ENCODE measurements around the gene KIF3A. TPM values are rescaled to one million over a fixed set of nuclear protein-coding genes. Genes with fewer than 3 reads are reported as not detected.

KIF3A gene
- total RNA-seq, 2 experiments from 2014 or later, result 14.0 to 15.7 TPM

DNA sequence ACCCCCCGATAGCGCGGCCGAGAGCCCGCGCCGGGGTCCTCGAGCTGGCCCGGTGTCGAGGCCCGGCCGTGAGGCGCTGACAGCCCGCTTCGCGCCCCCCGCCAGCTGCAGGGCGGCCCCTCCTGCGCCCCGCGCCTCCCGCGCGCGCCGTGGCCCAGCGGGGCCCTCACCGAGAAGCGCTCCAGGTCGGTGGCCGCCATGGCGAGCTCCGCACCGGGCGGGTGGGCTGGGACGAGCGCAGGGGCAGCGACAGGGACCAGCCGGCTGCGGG lies 39.5 kb upstream of the KIF3A start:
- H3K4me3 Mint-ChIP-seq, result no peak overlapping the region
- peaks cover 35% of the 10 kb centered on the region for H3K27me3 Mint-ChIP-seq (ENCODE audit: low read depth)
- DNase-seq (no peak), ATAC-seq (no peak)
- POLR2A ChIA-PET, result interaction anchor here (1.5 to 1.8 kb wide), 2 partner anchors 29 to 39 kb away, joined by 3 to 5 read pairs; partner anchors contain the start of genes CCNI2 and KIF3A
- H3K36me3 Mint-ChIP-seq (ENCODE audit: low read depth), result no peaks in the 10 kb centered on the region
- peaks cover 39% of the 10 kb centered on the region for H3K4me1 Mint-ChIP-seq (ENCODE audit: low read depth)
- CTCF ChIA-PET, result interaction anchor here (1.1 to 2.0 kb wide), 3 partner anchors 8 to 51 kb away, joined by 4 to 5 read pairs (median 5); no protein-coding TSS in a partner anchor
- H3K9me3 Mint-ChIP-seq (ENCODE audit: insufficient read depth), result no peaks in the 10 kb centered on the region
- H3K27ac Mint-ChIP-seq, result no peak overlapping the region

DNA sequence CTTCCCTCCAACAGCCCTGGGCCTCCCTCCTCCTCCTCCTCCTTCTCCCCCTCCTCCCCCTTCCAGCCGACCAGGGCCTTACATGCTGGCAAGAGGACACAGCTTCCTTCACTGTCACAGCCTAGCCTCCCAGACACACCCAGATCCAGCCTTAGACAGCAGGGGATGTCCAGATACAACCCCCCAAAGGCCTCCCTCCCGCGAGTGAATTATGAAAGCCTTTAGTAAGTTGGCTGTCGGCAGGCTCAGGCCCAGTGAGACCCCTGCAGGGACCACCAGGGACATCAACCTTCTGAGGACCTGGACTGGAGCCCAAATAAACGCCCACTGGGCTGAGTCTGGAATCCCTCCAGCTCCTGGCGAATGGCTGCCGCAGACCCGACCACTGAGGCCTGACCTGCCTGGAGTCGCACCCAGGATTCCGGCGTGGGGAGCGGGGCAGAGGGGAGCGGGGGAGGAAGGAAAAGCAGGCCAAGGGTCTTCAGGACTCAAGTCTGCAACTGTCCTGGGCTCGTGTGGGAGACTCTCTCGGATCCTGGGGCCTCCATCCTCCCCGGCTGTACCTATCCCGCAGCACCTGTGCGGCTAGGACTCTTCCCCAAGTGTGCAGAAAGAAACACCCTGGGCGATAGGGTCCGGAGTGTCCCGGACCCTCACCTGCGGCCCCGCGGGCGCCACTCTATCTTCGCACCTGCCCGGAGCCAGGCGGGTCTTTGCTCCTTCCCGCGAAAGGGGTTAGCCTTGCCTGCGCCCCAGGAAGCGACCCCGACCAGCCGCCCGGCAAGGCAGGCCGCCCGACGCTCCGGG lies 39.0 kb upstream of the KIF3A start:
- no peak overlapping the region for H3K27ac Mint-ChIP-seq
- ATAC-seq (peak; percentile 28), DNase-seq (no peak)
- no peaks in the 10 kb centered on the region for H3K9me3 Mint-ChIP-seq (ENCODE audit: insufficient read depth)
- peaks cover 34% of the 10 kb centered on the region for H3K4me1 Mint-ChIP-seq (ENCODE audit: low read depth)
- H3K4me3 Mint-ChIP-seq, result peak overlapping the region; percentile 58
- peaks cover 30% of the 10 kb centered on the region for H3K27me3 Mint-ChIP-seq (ENCODE audit: low read depth)
- CTCF ChIA-PET, result interaction anchor here (0.8 to 2.8 kb wide), 4 partner anchors 9 to 42 kb away, joined by 3 to 9 read pairs (median 4); partner anchors contain the start of gene CCNI2
- H3K36me3 Mint-ChIP-seq (ENCODE audit: low read depth), result no peaks in the 10 kb centered on the region
- POLR2A ChIA-PET, result interaction anchor here (0.7 to 1.8 kb wide), 2 partner anchors 29 to 89 kb away, joined by 3 to 5 read pairs; partner anchors contain the start of gene CCNI2

DNA sequence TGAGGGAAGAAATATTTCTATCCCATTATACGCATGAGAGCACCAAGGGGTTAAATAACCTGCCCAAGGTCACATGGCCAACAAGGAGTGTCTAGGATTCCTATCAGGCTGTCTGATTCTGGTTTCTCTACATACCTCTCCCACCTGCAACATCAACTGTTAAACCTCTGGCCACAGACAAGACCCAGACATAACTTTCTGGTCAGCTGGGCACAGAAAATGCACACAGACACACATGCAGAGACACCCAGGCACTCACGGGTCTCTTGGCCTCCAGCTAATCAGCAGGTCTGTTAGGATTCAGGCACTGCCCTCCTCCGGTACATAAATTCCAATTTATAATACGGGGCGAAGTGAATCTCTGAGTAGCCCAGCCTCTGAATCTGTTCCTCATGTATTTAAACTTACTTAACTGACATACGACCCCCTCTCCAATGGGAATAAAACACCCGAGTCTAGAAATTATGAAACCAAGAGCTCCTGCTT lies 38.2 kb upstream of the KIF3A start:
- POLR2A ChIA-PET, result interaction anchor here (0.7 to 1.8 kb wide), 2 partner anchors 28 to 88 kb away, joined by 3 to 5 read pairs; partner anchors contain the start of gene CCNI2
- no peaks in the 10 kb centered on the region for H3K9me3 Mint-ChIP-seq (ENCODE audit: insufficient read depth)
- H3K27ac Mint-ChIP-seq, result no peak overlapping the region
- DNase-seq (no peak), ATAC-seq (no peak)
- peaks cover 27% of the 10 kb centered on the region for H3K27me3 Mint-ChIP-seq (ENCODE audit: low read depth)
- no peaks in the 10 kb centered on the region for H3K36me3 Mint-ChIP-seq (ENCODE audit: low read depth)
- H3K4me3 Mint-ChIP-seq, result peak overlapping the region; percentile 6
- CTCF ChIA-PET, result interaction anchor here (0.8 to 2.8 kb wide), 4 partner anchors 10 to 43 kb away, joined by 3 to 9 read pairs (median 4); partner anchors contain the start of gene CCNI2
- peaks cover 27% of the 10 kb centered on the region for H3K4me1 Mint-ChIP-seq (ENCODE audit: low read depth)

DNA sequence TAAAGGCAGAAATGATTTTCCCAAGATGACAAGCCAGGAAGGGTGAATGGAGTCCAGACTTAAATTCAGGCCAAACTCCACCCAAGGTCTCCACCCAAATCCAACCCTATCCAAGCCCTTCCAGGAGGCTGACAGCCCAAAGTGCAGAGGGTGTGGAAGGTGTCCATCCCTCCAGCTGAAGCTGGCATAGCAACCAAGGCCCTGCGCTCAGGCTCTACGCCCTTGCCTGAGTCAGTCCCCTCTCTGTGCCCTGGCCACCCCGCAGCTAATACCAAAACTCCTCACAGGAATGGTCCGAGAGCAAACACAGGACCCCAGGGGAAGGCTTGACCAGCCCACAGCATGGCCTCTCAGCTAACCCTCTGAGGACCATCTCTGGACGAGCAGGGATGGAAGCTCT lies 37.5 kb upstream of the KIF3A start:
- Mint-ChIP-seq H3K4me3 (no peak overlapping the region), H3K36me3 (ENCODE audit: low read depth) (no peaks in the 10 kb centered on the region), H3K9me3 (ENCODE audit: insufficient read depth) (no peaks in the 10 kb centered on the region), H3K27ac (no peak overlapping the region), H3K27me3 (ENCODE audit: low read depth) (peaks cover 26% of the 10 kb centered on the region), H3K4me1 (ENCODE audit: low read depth) (peaks cover 23% of the 10 kb centered on the region)
- DNase-seq (no peak), ATAC-seq (no peak)
- ChIA-PET CTCF (interaction anchor here (1.2 to 2.8 kb wide), 3 partner anchors 10 to 44 kb away, joined by 4 to 9 read pairs (median 4); partner anchors contain the start of gene CCNI2), POLR2A (no interaction called here)

DNA sequence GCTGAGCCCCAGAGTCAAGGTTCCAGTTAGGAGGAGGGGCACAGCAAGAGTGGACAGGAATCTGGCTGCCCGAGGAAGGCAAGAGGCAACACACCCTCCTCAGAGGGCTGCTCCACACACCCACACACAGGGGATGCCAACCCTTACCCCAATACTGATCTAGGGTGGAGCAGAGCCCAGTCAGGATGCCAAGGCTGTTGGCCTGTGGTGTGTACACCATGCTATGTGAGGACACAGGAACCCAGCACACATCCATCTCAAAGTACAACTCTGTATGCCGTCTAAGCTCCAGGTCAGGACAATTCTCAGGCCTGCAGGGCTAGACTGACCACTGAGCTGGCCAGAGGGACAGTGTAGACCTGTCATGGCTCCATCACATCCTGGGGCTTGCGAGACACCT lies 37.1 kb upstream of the KIF3A start:
- no peaks in the 10 kb centered on the region for H3K9me3 Mint-ChIP-seq (ENCODE audit: insufficient read depth)
- H3K4me1 Mint-ChIP-seq (ENCODE audit: low read depth), result peaks cover 19% of the 10 kb centered on the region
- H3K27me3 Mint-ChIP-seq (ENCODE audit: low read depth), result peaks cover 23% of the 10 kb centered on the region
- H3K36me3 Mint-ChIP-seq (ENCODE audit: low read depth), result no peaks in the 10 kb centered on the region
- ATAC-seq (no peak), DNase-seq (no peak)
- H3K4me3 Mint-ChIP-seq, result no peak overlapping the region
- ChIA-PET POLR2A (no interaction called here), CTCF (interaction anchor here (2.8 kb wide), 1 partner anchor 44 kb away, joined by 9 read pairs; no protein-coding TSS in a partner anchor)
- no peak overlapping the region for H3K27ac Mint-ChIP-seq

DNA sequence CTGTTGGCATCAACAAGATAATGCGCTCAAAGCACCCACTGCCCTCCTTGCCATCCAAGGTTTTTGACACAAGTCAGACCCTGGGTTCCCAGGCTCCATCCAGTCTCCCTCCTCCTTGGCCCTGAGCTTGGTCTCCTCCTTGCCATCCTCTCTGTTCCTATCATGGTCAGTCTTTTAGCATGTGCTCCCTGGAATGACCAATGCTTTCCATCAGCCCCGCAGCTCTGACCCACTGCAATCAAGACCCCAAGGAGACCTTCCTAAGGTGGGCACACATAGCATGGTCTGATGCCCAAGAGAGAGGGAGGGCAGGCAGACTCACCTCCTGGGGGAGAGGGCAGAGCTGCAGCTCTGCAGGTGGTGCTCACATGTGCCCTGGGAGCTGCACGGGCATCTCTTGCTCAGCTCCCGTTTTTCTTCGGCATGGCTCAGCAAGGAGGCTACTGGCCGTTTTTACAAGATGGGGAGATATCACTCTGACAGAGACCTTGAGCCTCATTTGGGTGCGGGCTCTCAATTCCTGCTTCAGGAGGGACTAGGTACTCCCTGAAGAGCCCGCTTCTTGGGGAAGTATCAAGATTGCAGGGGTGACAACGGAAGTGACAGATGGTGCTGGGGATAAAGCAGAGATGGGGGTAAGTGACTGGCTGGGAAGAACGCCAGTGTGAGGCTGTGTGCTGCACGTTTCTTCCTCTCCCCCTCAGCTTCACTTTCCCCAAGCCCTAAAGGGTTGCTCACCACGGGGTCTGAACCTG lies 36.4 kb upstream of the KIF3A start:
- peaks cover 15% of the 10 kb centered on the region for H3K4me1 Mint-ChIP-seq (ENCODE audit: low read depth)
- ChIA-PET CTCF (interaction anchor here (1.1 to 2.8 kb wide), 2 partner anchors 45 to 48 kb away, joined by 3 to 9 read pairs; no protein-coding TSS in a partner anchor), POLR2A (interaction anchor here (1.4 kb wide), 1 partner anchor 26 kb away, joined by 3 read pairs; the partner anchor contains the start of gene CCNI2)

DNA sequence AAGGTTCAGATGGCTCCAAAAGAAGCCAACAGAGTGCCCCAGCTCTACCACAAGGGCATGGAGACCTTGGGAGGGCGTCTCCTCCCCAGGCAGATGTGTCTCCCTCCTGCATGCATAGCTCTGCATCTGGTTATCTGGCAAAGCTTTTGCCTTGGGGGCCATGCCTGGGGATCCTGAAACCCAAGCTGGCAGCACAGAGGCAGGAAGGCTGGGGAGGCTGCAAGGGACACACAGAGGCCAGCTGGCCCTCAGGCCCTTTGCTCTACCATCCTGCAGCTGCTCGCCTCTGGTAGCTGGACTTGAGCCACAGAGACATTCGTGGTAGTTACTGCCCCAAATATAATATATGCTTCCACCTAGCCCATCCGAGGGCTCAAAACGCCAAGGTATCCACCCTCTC lies 35.8 kb upstream of the KIF3A start:
- H3K4me3 Mint-ChIP-seq, result no peak overlapping the region
- H3K4me1 Mint-ChIP-seq (ENCODE audit: low read depth), result peaks cover 11% of the 10 kb centered on the region
- no peak overlapping the region for H3K27ac Mint-ChIP-seq
- H3K9me3 Mint-ChIP-seq (ENCODE audit: insufficient read depth), result no peaks in the 10 kb centered on the region
- DNase-seq, result no peak
- H3K36me3 Mint-ChIP-seq (ENCODE audit: low read depth), result no peaks in the 10 kb centered on the region
- peaks cover 17% of the 10 kb centered on the region for H3K27me3 Mint-ChIP-seq (ENCODE audit: low read depth)
- ChIA-PET POLR2A (interaction anchor here (1.4 kb wide), 1 partner anchor 26 kb away, joined by 3 read pairs; the partner anchor contains the start of gene CCNI2), CTCF (interaction anchor here (1.1 kb wide), 1 partner anchor 49 kb away, joined by 3 read pairs; no protein-coding TSS in a partner anchor)
- ATAC-seq, result no peak

More for the DNA sequence above, 36.4 kb upstream of the KIF3A start:
- Mint-ChIP-seq H3K27ac (no peak overlapping the region), H3K36me3 (ENCODE audit: low read depth) (no peaks in the 10 kb centered on the region), H3K27me3 (ENCODE audit: low read depth) (peaks cover 23% of the 10 kb centered on the region), H3K9me3 (ENCODE audit: insufficient read depth) (no peaks in the 10 kb centered on the region), H3K4me3 (no peak overlapping the region)
- ATAC-seq, result no peak
- no peak for DNase-seq

DNA sequence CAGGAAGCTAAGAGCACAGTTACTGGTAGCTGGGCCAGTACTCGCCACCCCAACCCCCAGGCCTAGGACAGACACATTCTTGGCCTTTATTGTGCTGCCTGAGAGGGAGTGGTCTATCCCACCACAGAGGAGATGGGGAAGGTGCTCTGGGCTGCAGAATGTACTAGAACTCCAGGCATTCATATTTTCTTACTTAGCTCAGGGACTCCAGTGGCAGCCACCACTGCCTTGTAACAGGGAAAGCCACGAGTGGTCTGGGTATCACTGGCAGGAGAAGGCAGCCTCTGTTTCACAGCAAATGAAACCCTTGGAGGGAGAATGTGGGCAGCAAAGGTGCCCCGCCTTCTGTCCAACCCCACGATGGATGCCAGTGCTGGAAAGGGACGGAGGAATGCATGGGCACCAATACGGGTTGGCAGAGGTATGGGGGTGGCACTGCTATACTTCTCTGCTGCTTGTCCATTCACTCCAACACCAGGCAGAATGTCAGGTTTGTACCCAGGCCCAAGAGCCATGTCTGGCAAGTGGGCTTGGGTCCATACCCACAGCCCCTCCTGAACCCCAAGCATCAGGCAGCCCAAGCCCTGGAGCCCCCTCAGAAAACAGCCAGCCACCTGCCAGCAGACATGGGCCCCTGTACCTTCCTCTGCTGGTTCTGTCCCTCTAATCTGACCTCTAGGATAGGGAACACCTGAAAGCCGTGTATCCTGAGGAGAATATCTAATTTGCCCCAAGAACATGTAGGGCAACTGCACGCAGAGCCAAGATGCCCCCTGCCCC lies 35.1 kb upstream of the KIF3A start:
- Mint-ChIP-seq H3K9me3 (ENCODE audit: insufficient read depth) (no peaks in the 10 kb centered on the region), H3K27ac (no peak overlapping the region), H3K4me3 (no peak overlapping the region), H3K4me1 (ENCODE audit: low read depth) (peaks cover 6% of the 10 kb centered on the region), H3K36me3 (ENCODE audit: low read depth) (no peaks in the 10 kb centered on the region), H3K27me3 (ENCODE audit: low read depth) (peaks cover 13% of the 10 kb centered on the region)
- DNase-seq (no peak), ATAC-seq (no peak)
- POLR2A ChIA-PET, result interaction anchor here (1.4 kb wide), 1 partner anchor 25 kb away, joined by 3 read pairs; the partner anchor contains the start of gene CCNI2
- CTCF ChIA-PET, result interaction anchor here (1.1 kb wide), 1 partner anchor 49 kb away, joined by 3 read pairs; no protein-coding TSS in a partner anchor

DNA sequence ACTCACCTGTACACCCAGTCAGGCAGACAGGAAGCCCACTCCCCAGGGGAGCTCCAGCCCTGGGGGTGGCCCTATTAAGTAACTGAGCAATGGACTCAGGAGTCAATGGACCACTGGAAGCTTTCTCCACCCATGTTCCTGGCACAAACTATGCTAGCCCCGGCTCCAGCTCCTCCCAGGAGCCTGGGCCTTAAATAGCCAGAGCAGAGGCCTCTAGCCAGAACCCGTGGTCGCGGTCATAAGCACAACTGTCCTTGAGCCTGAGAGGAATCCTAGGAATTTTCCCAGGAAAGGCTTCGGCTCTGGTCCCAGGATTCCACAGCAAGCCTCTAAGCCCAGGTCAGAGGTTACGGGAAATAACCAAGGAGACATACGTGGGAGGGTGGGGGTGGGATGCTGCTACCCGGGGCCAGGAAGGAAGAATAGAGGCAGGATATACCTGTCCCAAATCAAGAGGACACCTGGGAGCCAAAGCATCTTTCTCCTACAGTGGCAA lies 34.2 kb upstream of the KIF3A start:
- H3K4me3 Mint-ChIP-seq, result no peak overlapping the region
- ChIA-PET CTCF (no interaction called here), POLR2A (no interaction called here)
- peaks cover 6% of the 10 kb centered on the region for H3K4me1 Mint-ChIP-seq (ENCODE audit: low read depth)
- no peaks in the 10 kb centered on the region for H3K36me3 Mint-ChIP-seq (ENCODE audit: low read depth)
- H3K27ac Mint-ChIP-seq, result no peak overlapping the region
- no peaks in the 10 kb centered on the region for H3K9me3 Mint-ChIP-seq (ENCODE audit: insufficient read depth)
- DNase-seq (no peak), ATAC-seq (no peak)
- H3K27me3 Mint-ChIP-seq (ENCODE audit: low read depth), result peaks cover 13% of the 10 kb centered on the region

DNA sequence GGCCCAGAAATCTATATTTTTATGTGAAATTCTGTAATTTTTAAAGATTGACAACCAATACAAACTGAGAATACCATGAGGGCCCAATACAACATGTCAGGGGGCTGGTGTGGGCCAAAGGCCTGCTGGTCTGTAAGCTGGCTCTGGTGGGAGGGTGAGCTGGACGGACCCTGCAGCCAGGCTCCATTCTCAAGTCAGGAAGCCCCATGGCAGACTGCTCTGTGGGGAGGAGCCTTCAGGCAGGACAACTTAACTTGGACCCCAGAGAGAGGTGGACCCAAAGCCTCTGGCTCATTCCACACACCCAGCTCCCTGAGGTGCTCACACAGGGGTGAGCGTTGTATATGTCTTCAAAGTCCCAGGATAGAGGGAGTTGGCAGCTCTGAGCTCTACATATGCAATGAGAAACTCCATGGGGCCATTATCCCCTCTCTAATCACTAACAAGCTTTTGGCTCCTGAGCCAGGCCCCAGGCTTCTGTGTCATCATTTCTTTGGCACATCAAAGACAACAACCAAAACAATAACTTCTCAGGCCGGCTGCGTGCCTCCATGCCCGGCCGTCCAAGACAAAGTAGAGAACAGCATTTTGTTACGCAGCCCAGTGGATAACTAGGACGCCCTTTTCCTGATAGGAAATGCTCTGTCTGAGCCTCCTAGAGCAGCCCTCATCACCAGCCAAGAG lies 33.3 kb upstream of the KIF3A start:
- POLR2A ChIA-PET, result no interaction called here
- peaks cover 3% of the 10 kb centered on the region for H3K4me1 Mint-ChIP-seq (ENCODE audit: low read depth)
- DNase-seq, result no peak
- H3K27ac Mint-ChIP-seq, result no peak overlapping the region
- no peak overlapping the region for H3K4me3 Mint-ChIP-seq
- CTCF ChIA-PET, result interaction anchor here (0.7 kb wide), 1 partner anchor 265 kb away, joined by 3 read pairs; no protein-coding TSS in a partner anchor
- no peak for ATAC-seq
- no peaks in the 10 kb centered on the region for H3K36me3 Mint-ChIP-seq (ENCODE audit: low read depth)
- H3K27me3 Mint-ChIP-seq (ENCODE audit: low read depth), result peaks cover 7% of the 10 kb centered on the region
- no peaks in the 10 kb centered on the region for H3K9me3 Mint-ChIP-seq (ENCODE audit: insufficient read depth)
